GM12874 (cell line): ENCODE measurements around the gene GRIA1.

ENCODE experiments used
- TF ChIP-seq, protein P1 (sequence below): IDR thresholded peaks from 2 replicates; pipeline ENCODE4 v1.5.1; 2011; ENCODE audit warnings: low read depth, mild to moderate bottlenecking, control low read depth, low read length, moderate library complexity; ENCODE audit not compliant: insufficient read depth

The GRIA1 gene

DNA sequence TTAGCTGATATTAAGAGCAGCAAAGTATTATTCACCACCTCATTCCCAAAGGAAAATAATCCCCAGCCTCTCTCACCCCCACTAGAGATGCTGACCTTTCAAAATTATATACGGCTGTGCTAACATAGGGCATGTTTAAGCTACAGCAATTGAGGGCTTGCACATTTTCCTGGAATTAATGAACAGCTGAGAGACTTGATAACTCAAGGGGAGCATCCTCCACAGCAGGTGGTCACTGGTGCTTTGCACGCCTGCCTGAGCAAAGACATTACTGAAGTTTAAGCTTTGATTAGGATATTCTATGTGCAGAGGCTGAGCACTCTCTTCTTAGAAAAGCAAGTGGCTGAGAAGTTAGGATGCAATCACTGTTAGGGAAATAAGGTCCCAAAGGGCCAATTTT is 317.3 kb downstream of the GRIA1 start:
- TF ChIP-seq, protein P1, sequence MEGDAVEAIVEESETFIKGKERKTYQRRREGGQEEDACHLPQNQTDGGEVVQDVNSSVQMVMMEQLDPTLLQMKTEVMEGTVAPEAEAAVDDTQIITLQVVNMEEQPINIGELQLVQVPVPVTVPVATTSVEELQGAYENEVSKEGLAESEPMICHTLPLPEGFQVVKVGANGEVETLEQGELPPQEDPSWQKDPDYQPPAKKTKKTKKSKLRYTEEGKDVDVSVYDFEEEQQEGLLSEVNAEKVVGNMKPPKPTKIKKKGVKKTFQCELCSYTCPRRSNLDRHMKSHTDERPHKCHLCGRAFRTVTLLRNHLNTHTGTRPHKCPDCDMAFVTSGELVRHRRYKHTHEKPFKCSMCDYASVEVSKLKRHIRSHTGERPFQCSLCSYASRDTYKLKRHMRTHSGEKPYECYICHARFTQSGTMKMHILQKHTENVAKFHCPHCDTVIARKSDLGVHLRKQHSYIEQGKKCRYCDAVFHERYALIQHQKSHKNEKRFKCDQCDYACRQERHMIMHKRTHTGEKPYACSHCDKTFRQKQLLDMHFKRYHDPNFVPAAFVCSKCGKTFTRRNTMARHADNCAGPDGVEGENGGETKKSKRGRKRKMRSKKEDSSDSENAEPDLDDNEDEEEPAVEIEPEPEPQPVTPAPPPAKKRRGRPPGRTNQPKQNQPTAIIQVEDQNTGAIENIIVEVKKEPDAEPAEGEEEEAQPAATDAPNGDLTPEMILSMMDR, result no peak

DNA sequence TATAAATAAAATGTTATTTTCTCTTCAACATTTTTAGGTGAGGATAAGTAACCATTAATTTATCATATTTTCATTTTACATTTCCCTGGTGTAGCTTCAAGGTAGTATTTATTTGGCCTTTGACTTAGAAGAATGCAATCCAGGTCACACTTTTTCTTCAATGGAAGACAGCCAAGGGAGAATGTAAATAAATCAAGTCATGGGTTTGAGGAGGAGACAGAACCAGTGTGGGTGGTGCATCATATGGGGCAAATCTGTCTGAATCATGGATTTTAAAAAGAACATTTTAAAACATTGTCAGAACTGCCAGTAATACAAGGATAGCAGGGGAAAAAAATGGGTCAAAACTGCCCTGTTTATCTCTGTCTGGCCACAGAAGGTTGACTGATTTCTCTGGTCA is 318.7 kb downstream of the GRIA1 start:
- TF ChIP-seq, protein P1, result no peak

DNA sequence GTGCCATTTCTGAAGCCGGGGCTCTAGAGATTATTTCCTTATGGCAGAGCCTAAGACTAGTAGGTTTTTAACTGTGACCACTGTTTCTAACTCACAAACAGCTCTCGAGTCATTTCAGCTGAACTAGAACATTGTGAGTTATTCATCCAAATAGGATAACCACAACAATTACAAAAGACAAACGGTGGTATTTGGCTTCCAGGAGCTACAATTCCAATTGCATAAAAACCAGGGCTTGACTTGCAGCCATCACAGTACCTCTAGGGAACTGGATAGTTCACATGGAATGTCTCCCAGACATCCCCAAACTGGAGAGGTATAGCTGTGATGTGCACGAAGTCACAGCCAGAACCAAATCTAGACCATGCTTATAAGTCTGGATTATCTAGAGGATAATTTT is 323.4 kb downstream of the GRIA1 start:
- TF ChIP-seq, protein P1, result no peak

DNA sequence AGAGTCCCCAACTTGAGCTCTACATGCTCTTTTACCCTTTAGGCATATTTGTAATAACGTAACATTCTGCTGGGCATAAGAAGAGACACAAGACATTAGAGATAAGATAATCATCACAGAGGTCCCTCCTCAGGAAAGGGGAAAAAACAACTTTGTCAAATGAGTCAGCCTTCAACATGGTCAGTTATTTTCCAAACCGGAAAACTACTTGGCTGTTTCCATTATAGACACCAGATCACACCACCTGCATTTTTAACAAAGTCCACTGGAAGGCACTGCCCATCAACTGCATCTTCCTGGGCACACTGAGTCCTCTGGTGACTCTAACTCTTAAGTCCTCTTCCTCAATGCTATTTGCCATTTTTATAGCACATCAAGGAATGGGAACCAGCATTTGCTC is 326.4 kb downstream of the GRIA1 start:
- TF ChIP-seq, protein P1, result no peak

DNA sequence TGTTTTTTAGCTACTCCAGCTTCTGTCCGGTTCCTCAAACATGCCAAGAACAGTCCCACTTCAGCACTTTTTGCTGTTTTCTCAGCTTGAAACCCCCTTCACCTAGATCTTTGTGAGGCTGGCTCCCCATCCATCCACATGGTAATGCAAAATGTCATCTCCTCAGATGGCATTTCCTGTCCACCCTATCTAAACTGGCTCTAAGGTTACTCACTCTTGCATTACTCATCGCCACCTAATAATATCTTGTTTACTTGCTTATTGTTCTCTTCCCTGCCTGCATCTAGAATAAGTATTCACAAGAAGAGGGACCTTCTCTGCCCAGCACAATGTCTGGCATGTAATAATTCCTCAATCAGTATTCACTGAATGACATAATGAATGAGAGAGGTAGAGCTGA is 328.2 kb downstream of the GRIA1 start:
- TF ChIP-seq, protein P1, result no peak

DNA sequence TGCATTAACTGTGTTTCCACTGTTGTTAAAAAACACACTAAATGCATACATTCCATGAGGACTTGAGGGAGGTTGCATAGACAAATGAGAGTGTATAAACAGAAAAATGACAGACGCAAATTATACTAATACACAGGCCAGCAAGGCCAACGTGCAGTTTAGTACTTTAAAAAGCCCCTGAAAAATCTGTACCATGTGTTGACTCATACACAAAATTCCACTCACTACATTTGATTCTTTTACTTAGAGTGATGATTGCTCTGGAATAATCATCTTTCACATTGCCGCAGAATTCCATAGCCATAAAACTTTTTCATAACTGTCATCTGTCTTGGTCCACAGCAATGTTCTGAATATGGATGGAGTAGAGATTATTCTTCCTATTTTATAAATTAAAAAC is 332.6 kb downstream of the GRIA1 start:
- TF ChIP-seq, protein P1, result no peak

DNA sequence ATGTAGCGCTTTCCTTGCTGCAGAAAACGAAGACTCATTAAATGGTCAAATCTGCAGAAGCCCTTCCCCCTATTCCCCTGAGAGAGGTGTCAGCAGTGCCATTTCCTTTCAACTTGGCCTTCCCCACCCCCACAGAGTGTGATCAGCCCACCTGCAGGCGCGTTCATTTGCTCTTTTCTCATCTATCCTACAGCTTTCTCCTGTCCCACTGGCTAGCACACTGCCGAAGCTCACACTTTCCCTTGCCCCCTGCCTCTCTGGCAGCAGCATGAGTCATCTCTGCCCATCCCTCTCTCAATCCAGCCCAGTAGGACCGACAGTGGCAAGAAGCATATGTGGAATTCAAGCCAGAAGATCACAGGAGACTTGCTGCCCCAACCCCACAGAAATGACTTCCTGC is 334.4 kb downstream of the GRIA1 start:
- TF ChIP-seq, protein P1, result no peak

DNA sequence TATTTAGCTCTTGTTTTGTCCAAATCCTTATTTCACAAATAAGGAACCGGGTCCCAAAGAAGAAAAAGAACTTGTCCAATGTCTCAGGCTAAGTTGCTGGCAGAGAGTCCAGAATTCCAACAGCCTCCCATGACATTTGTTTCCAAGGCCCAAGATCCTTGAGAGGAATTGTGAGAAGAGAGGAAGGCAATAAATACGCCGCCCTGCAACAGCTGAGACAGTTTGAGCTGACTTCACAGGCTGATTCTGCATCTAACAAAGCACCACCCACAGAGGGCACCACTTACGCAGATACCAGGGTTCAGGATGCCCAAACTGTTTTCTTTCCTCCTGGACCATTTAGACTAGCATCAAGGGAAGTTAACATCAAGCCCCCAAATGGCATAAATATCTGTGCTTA is 336.9 kb downstream of the GRIA1 start:
- TF ChIP-seq, protein P1, result no peak
